GM12873 (cell line): Measurements from ENCODE around the gene FGF14.

Experiments used
- TF ChIP-seq, protein P1 (sequence below): IDR thresholded peaks from 2 replicates; pipeline ENCODE4 v1.5.1; 2012; ENCODE audit warnings: low read depth, mild to moderate bottlenecking, moderate library complexity, low read length, control low read depth; ENCODE audit not compliant: insufficient read depth; ENCODE audit errors: missing control alignments

Gene FGF14

GRCh38 chr13:101846249-101846648, 555.6 kb downstream of the FGF14 start:
- TF ChIP-seq, protein P1, sequence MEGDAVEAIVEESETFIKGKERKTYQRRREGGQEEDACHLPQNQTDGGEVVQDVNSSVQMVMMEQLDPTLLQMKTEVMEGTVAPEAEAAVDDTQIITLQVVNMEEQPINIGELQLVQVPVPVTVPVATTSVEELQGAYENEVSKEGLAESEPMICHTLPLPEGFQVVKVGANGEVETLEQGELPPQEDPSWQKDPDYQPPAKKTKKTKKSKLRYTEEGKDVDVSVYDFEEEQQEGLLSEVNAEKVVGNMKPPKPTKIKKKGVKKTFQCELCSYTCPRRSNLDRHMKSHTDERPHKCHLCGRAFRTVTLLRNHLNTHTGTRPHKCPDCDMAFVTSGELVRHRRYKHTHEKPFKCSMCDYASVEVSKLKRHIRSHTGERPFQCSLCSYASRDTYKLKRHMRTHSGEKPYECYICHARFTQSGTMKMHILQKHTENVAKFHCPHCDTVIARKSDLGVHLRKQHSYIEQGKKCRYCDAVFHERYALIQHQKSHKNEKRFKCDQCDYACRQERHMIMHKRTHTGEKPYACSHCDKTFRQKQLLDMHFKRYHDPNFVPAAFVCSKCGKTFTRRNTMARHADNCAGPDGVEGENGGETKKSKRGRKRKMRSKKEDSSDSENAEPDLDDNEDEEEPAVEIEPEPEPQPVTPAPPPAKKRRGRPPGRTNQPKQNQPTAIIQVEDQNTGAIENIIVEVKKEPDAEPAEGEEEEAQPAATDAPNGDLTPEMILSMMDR = no peak

DNA sequence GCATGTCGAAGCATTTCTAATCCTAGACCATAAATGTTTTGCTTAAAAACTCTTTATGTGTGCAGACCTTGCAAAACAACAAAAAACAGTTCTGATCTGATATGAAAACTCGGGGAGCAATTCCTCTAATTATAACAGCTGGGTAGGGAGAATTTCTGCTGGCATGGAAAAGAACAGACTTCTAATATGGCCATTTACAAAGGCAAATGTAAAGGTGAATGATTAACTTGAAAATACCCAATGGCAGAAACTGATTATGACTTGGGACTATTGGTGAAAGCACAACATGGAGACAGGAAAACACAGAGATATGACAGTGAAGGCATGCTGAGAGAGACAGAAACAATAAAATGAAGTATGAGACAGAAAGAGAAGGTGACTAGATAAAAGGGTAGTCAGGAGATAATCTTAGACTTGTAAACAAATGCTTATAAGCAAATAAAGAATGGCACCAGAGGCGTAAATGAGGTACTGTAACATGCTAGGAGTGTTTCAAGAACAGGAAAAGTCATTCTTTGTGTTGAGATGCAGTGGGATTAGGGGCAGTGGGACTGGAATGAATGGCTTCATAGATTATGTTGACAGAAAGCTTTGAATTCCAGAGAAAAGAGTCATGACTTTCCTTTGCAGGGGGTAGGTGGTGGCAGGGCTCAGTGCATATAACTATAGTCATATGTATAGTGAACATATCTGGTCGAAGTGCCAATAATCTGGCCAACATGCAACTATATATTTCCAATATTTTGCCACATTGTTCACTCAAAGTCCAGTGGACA, 556.4 kb downstream of the FGF14 start:
- TF ChIP-seq, protein P1 = no peak

- TF ChIP-seq, protein P1 = no peak
These were observed 560.1 kb downstream of the FGF14 start for GRCh38 chr13:101841698-101842097.

DNA sequence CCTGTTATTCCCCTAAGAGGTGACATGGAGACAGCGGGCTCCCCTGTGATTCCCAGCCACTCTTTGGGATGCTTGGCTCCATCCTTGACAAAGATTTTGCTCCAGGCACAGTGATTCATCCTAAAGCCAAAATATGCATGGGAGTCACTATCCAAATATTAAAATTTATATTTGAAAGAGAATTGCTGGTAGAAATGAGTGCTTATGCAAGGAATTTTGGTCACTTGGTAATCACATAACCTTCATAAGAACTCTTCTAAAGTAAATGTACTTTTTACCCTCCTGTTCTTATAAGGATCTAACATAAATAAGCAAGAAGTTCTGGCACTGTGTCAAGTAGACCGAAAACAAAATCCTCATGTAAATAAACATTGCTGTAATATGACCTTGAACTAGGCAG, 563.5 kb downstream of the FGF14 start:
- TF ChIP-seq, protein P1 = no peak

DNA sequence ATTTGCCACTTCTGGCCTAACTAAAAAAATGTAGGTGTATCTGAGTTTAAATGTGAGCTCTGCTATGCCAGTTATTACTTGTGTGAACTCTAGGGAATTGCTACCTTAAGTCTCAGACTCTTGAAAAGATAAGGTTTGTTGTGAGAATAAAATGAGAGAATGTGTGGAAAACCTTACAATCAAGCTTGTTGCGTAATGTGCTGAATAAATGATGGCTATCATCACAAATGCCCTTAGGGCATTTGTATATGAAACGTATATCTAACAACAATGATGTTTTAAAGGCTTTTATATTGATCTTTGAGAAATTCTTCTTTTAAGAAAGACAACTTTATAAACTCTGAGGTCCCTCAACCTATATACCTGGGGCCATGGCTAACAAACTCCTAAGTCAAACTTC, 564.6 kb downstream of the FGF14 start:
- TF ChIP-seq, protein P1 = no peak

- TF ChIP-seq, protein P1 = no peak
These were observed 565.9 kb downstream of the FGF14 start for GRCh38 chr13:101835920-101836319.

- TF ChIP-seq, protein P1 = no peak
These were observed 568.2 kb downstream of the FGF14 start for GRCh38 chr13:101833671-101834070.
